HG03045 (cell line): ENCODE results near the gene RASGRP3.

Source experiments
- ATAC-seq: cut with Tn5 transposase; IDR thresholded peaks from one replicate; pipeline ENCODE4 v1.9.1; 2021; ENCODE audit warnings: mild to moderate bottlenecking, moderate library complexity; ENCODE audit not compliant: unreplicated experiment

RASGRP3 gene

DNA sequence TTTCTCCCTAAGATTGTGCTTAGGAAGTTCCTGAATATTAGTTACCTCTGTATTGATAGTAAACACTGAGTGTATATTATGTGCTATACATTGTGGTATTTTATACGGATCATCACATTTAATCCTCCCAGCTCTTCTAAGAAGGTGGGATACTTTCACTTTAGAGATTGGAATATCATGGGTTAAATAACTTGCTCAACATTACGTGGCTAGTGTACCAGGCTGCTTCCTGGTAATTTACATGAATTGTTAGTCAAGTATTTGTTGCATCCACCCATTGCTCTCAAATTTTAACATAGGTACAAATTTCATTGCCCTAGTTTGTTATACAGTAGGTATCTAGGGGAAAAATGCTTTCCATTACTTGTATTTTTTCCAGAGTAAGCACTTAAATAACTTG lies 101.2 kb downstream of the RASGRP3 start:
- no peak for ATAC-seq

DNA sequence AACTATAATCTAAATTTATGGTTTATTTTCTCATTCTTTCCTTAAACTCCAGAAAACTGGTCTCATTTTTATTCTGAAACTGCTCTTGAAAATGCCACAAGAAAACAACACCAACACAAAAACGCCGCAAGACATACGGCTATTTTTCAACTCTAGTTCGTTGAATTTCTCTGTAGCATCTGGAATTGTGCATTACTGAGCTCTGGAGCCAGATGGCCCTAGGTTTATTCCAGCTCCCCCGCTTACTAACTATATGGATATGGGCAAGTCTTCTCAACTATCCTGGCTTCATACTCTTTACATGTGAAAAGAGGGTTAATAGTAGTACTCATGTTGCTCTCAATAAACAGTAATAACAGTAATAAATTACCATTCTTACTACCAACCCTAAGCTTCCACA lies 102.8 kb downstream of the RASGRP3 start:
- no peak for ATAC-seq

DNA sequence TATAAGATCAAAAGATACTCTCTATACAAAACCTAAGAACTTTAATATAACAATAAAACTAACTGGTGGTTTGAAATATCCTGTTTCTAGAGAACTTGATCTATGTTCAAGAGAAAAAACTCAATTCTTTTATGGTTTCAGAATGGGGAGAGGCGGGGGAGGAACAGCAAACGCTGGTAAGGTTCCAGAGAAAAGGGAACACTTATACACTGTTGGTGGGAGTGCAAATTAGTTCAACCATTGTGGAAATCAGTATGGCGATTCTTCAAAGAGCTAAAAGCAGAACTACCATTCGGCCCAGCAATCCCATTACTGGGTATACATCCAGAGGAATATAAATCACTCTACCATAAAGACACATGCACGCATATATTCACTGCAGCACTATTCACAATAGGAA lies 105.4 kb downstream of the RASGRP3 start:
- ATAC-seq = no peak

DNA sequence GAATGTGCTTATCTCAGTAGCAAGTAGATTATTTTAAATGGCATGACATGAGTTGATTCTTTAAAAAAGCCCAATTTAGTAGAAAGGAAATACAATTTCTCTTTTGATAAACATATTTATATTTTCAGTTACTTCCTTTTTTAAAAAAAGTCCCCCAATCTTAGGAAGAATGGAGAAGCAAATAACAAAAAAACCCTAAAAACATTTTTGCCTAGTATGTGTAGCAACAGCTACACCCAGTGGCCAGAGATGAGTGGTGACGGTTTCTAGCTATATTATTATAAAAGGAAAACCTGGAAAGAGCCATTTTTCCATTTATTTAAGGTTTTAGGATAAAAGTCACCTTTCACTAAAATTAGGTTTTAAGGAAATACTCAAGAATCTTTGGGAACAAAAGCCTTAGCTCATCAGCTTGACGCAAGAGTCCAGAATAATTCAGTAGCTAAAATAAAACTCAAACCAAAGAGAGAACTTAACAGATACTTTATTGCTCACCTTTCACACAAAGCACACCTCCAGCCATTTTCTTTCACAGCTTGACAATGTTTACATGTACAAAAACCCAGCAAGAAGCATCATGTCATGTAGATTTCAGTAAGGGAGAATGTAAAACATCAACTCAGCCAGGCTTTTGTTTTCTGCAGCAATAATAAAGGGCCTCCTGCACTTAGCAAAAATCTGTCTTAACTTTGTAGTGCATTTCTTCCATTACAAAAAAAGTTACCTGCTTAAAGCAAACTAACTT lies 106.9 kb downstream of the RASGRP3 start:
- ATAC-seq = no peak

- no peak for ATAC-seq
These were observed 110.3 kb downstream of the RASGRP3 start for GRCh38 chr2:33586766-33587165.

DNA sequence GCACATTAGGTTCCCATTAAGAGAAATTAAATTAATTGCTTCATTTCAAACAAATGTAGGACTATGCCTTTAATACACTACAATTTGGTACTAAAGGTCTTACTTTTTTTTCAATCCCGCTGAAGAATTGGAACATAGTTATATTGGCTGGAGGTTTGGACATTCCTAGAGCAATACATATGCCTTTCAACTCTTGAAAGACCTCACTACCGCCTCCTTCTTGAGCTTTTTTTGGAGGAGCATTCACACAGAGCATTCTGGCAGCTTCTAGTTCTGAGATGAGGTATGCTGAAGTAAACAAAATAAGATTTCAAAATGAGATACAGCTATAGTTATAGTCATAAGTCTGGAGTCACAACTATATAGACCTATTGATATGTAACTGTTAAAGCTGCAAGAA lies 111.8 kb downstream of the RASGRP3 start:
- no peak for ATAC-seq

GRCh38 chr2:33589444-33589843 lies 113.0 kb downstream of the RASGRP3 start:
- ATAC-seq = no peak

DNA sequence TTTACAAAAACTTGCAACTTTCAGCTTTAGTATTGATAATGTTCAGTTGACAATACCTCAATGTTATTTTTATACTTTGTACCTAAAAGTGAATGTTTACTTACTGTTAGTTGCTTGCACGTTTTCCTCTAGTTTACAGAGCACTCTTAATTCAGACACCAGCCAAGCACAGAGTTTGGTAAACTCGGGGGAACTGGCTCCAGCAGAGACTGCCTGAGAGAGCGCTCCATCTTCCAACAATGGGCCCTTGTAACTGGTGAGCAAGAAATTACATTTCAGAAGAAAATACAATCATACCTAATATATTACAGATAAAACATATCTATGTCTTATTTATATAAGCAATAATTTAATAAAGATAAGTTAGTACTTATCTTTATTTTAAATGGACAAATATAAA lies 118.9 kb downstream of the RASGRP3 start:
- no peak for ATAC-seq

GRCh38 chr2:33597026-33597425 lies 120.6 kb downstream of the RASGRP3 start:
- ATAC-seq = no peak

GRCh38 chr2:33598561-33599174 lies 122.2 kb downstream of the RASGRP3 start:
- ATAC-seq = peak; percentile 54

DNA sequence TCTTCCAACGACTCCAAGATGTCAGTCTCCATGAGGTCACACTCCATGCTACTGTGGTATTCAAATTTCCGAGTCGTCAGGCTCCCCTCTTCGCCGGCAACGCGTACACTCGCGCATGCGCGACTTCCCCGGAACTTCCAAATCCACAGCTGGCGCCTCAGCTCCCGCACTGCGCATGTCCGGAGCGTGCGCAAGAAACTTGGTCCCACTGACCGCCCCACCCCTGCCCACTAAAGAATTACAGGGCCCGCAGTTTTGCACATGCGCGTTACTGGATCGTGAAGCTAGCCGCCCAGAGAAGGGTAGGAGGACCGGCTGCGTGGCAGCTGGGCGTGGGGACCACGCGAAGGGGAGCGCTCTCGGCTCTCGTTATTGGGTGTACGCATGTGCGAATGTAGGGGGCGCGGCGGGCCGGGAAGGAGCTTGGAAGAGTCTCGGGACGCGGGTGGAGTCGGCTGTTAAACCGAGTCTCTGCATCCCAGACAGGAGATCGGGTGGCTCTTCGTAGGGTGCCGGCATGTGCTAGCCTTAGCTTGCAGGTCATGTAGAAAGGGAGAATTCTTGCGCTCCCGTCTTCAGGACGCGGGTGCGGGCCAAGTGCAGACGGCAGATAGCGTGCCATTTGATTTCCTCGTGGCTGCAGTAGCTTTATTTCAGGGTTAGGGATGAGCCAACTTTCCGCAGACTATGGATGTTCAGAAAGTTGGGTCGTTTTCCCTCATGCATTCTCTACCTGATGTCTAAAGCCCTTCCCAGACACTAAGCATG lies 122.9 kb downstream of the RASGRP3 start, which contains the start of gene FAM98A:
TSS of gene FAM98A (minus strand) at position 125 of the 768 bp plus-strand sequence. CDS start at position 47, 78 bp downstream.
- ATAC-seq = peak; percentile 93

- no peak for ATAC-seq
These were observed 123.4 kb downstream of the RASGRP3 start for GRCh38 chr2:33599943-33600192.

GRCh38 chr2:33602201-33602830 lies 125.9 kb downstream of the RASGRP3 start:
- no peak for ATAC-seq

- no peak for ATAC-seq
These were observed 127.0 kb downstream of the RASGRP3 start for GRCh38 chr2:33603416-33603815.

GRCh38 chr2:33605056-33605455 lies 128.6 kb downstream of the RASGRP3 start:
- no peak for ATAC-seq

- ATAC-seq = no peak
These were observed 129.7 kb downstream of the RASGRP3 start for GRCh38 chr2:33606100-33606499.

GRCh38 chr2:33606622-33607021 lies 130.2 kb downstream of the RASGRP3 start:
- no peak for ATAC-seq

DNA sequence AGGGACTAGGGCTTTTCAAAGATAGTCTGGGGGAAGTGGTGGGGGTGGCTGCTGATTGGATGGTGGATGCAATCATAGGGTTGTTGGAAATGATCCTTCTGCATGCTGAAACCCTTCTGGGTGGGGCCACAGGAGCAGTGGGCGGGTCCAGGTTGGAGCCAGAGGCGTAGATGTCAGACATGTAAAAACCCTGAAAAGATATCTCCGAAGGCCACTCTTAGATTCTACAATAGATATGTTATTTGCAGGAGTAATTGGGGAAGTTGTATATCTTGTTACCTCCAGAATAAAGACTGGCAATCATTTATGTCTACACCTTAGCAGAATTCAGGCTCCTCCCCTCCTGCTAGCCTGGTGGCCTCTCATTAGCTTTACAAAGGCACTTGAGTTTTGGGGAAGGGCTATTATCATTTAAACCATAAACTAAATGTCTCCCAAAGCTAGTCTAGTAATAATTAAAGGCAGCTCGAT lies 130.8 kb downstream of the RASGRP3 start:
- no peak for ATAC-seq

GRCh38 chr2:33607905-33608304 lies 131.5 kb downstream of the RASGRP3 start:
- no peak for ATAC-seq

- ATAC-seq = no peak
These were observed 137.7 kb downstream of the RASGRP3 start for GRCh38 chr2:33614190-33614589.
